HG03457 (cell line): ENCODE measurements around the gene HUNK.
"Not testable (repeated sequence)": the region's sequence is repeated elsewhere in the genome, so short reads cannot be mapped to it uniquely, and the experiment has no call there.

Source experiments
- ATAC-seq: cut with Tn5 transposase; IDR thresholded peaks from one replicate; pipeline ENCODE4 v1.9.1; 2021; ENCODE audit warnings: moderate number of reproducible peaks; ENCODE audit not compliant: unreplicated experiment

HUNK gene

DNA sequence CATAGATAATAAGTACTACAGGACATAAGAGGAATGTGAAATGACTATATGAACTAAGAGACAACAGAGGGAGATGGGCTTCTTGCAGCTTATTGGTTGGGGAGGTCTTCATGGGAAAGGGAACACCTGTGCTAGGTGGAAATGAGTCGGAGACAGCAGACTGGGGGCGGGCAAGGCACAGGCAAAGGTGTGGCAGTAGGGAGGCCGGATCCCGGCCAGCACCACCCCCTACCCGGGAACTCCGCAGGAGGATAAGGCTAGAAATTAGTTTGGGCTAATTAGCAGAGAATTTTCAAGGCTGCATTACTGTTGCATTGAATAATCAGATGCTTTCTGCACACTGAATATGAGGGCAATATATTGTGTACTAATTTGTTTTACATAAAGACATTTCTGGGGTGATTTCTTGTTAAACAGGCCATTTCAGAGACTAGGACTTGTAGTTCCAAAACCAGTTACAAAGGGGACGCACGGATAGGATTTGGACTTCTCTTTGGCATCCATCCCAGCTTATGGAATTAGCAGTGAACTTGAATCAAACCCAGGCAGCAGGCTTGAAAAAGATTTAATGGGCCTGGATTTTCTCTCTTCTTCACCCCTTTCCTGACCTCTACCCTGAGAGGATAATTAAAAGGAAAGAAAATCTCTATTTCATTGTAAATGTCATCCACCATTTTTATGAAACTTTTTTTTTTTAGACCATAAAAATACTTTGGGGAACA is 2.2 kb upstream of the HUNK start:
- ATAC-seq: no peak

DNA sequence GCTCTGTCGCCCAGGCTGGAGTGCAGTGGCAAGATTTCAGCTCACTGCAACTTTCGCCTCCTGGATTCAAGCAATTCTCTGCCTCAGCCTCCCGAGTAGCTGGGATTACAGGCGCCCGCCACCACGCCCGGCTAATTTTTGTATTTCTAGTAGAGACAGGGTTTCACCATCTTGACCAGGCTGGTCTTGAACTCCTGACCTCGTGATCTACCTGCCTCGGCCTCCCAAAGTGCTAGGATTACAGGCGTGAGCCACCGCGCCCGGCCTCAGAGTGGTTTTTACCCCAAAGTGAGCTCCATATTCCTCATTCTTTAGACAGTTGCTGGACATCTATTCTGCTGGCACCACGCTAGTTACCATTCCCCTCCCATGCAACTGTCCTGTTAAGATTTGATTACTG is 1.4 kb upstream of the HUNK start:
- not testable (repeated sequence) for ATAC-seq

DNA sequence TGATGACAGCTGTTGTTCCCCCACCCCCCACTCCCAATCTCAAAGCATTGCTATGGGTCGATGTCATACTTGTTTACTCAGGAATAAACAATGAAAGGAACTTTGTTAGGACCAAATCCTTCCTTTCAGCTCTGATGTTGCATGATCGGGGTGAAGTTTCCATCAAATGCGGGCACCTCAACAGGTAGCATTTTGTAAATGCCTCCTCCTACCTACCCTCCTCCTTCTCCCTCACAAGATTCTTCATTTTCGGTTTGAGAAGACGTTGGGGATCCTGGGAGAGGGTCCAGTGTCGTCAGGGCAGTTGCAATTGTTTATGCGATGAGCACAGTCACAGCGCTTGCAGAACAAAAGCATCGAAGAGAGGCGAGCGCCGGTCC is 758 bp upstream of the HUNK start:
- ATAC-seq: no peak

DNA sequence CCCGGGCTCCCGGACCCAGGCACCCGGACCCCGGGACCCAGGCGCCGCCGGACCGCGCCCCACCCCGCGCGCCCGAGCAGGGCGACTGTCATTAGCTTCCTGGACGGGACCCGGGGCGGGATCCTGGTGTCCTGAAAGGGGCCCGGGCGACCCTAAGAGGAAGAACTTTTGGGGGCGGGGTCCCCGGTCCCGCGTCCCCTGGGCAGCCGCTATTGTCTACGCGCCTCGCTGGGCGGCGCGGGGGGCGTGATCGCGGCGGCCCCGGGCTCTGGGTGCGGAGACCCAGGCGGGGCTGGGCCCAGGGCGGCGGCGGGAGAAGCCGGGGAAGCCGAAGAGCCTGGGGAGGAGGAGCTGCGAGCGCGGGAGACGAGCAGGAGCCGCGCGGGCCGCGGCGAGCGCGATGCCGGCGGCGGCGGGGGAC is 465 bp downstream of the HUNK start:
- no peak for ATAC-seq

DNA sequence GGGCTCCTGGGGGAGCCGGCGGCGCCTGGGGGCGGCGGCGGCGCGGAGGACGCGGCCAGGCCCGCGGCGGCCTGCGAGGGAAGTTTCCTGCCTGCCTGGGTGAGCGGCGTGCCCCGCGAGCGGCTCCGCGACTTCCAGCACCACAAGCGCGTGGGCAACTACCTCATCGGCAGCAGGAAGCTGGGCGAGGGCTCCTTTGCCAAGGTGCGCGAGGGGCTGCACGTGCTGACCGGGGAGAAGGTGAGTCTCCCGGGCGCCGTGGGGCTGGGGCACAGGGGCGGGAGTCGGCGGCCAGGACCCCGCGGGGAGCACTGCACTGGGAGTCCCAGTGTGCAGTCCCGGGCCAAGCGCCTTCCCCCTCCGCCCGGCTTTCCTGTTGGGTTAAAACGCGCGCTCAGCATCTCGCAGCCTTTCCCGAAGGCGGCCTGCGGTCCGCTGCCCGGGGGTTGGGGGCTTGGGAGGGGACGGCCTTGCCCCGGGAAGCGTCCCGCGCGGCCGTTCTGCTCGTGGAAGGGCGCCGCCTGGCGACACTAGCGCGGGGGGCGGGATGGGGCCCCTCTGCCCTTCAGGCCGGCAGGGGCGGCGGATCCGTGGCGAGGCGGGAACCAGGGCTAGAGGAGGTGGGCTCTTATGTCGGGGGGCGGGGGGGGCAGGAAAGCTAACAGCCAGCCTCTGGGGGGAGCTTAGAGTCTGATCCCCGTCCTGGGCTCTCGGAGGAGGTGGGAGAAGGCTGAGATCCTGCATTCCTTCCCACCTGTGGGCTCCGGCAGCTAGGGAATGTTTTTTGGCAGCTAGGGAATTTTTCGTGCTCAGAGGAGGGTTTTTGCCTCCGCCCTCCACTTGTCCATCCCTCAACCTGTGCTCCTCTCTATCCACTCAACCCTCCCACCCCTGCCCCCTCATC is 1.1 kb downstream of the HUNK start:
- no peak for ATAC-seq

DNA sequence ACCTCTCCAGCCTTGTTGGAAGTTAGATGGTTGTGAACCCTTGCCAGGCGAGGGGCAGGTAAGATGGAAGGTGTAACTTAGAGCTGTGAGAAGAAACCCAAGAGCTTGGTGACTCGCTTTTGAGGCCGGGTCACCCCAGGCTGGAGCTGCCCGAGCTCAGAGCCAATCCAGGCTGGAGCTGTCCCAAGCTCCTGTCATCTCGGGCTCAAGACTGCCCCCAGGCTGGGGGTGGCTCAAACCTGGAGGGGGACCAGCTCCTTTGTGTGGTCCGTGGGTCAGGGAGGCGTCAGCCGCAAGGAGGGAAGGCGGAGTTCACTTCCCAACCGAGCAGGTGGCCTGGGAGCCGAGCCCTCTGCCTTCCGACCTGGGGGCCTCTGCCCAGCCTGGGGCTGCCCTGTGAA is 2.0 kb downstream of the HUNK start:
- ATAC-seq: no peak

DNA sequence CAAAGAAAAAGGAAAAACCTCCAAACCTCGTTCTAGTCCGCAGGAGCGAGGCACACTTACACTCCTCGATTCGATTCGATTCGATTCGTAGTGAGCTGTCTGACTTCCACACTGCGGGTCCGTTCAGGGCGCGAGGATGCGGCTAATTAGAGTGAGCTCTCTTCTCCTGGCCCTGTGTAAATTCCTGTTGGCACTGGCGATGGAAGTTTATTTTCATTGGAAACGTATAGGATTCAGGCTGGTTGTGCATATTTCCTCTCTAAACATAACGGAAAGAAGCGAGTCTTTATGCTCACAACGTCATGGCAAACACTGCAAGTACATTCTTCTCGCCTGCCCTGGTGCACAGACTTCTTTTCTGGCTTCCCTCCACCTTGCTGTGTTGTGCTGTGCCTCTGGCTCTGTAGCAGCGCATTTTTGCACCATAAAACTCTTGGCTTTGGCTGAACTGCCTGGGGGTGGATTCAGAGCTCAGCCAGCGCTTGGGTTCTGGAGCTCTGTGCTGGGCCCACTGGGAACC is 2.7 kb downstream of the HUNK start:
- no peak for ATAC-seq

DNA sequence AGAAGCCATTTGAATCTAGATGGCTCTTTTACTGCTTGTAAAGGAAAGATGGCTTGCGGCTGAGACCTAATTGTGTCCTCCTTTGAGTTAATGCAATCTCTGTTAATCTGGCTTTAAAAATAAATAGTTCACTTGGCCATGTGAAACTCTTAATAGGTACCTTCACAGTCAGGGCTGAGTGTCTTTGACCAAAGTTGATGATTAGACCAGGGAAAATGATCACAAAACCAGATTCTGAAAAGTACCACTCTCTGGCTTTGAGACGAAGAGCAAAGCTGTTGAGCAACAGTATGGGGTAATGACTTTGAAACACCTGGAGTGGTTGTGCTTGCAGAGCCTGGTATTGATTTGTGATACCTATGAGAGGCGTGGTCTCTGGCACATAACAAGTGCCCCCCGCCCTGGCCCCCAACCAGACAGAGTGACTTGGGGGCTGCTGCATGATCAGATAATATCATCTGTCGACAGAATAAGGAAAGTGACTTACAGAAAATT is 4.7 kb downstream of the HUNK start:
- ATAC-seq: no peak

DNA sequence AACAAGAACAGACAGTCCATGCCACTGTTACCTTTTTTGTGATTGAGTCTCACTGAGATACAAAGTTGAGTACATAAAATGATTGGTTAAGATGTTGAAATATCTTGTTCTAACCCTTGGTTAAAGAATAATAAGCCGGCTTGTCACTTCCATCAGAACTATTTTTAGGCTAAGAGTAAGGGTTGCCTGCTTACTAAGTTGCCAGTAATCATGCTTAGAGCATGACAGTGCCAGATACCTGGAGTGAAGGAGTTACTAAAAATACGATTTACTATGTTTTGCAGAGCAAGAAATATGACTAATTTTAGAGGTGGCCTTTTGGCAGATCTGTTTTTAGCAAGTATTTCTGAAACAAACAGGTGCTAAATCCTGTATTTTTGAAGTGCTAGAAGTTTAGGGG is 6.0 kb downstream of the HUNK start:
- ATAC-seq: no peak

DNA sequence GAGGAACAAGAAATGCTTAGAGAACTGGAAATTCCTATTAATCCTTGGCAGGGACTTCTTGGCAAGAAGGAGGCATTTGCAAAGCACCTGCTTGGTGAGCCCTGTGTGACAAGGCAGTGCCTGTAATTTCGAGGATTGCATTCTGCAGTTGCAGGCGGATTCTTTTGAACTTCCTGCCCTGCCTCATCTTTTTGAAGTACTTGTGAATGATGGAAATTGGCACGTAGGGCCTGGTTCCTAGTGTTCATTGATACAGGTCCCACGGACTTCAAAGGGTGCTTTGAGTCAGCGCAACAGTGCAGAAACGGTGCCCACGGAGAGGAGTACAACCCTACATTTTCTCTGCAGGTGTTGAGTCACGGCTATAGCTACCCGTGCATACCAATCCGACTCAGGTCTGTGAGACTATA is 6.4 kb downstream of the HUNK start:
- ATAC-seq: no peak

DNA sequence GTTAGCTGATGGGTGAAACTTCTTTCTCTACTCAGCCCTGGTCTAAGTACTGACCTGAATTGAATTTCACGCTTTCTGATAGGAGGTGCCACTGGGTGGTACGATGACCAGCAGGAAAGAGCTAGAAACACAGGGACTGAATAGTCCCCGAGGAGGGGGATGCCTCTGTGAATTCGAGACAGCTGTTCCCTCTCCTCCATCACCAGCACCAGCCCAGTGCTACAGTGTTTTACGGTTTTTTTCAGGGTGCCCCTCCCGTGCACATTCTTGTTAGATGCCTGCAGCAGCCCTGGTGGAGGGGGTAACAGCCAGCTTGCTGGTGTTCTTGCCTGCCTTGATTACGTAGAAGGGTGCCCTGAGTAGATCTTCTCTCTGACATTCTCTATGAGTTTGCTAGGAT is 7.1 kb downstream of the HUNK start:
- no peak for ATAC-seq

DNA sequence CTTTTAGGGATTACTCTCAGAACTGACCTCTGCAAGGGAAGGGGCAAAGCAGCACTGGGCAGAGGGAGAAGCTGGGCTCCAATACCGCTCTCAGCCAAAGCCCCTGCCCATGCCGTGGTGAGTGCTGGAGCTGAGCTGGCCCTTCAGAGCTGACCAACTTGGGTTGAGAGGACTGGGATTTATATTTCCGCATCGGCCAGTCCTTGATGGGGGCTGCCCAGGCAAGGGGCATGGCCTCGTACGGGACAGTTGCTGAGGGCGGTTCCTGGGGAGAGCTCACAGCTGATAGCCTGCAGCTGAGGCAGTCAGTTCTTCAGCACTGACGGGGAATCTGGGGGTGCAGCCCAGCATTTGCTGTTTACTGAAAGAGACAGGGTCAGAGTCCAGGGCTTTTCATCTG is 8.0 kb downstream of the HUNK start:
- ATAC-seq: no peak

DNA sequence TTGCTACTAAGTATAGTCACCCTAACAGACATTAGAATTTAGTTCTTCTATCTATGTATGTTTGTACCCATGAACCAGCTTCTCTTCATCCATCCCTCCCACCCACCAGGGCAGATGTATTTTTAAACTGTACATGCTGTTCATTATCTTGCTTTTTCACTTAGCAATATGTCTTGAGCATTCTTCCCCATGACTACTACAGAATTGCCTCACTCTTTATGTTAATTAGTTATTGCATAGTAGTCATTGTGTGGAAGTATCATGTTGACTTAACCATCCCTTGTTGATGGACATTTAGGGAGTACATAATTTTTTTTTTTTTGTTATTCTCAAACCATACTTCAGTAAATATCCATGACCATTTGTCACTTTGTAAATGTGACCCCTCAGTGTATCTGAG is 9.9 kb downstream of the HUNK start:
- ATAC-seq: no peak

DNA sequence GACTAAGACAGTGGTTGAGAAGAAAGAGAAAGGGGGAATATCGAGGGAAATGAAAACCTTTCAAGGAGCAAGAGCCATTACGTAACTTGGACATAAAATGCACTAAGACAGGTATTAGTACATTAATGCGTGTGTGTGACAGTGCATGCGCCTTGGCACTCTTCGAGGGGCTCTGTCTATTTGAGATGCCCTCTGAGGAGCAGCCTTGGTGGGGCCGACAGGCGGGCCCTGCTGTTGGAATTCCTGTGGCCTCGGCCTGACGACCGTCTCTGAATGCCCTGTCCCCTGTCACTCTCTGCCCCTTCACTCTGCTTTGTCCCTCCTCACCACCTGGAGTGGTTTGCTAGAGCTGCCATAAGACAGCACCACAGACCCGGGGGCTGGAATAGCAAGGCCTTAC is 12.3 kb downstream of the HUNK start:
- ATAC-seq: no peak

DNA sequence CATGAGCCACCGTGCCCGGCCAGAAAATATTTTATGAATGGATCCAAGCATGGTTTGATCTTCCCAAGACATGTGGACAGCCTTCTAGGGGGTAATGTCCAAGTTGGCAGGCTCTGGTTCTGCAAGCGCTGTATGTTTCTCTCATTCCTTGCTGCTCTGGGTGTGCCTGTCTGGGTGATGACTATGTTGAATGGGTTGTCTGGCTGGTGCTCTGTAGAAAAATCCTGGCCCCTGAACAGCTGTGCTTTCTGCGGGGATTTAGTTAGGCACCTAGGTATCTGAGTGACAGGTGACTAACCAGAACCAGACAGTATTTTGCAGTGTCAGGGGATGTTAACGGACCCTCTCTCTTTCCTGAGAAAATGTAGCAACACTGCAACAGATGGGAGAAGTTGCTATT is 14.1 kb downstream of the HUNK start:
- ATAC-seq: no peak

DNA sequence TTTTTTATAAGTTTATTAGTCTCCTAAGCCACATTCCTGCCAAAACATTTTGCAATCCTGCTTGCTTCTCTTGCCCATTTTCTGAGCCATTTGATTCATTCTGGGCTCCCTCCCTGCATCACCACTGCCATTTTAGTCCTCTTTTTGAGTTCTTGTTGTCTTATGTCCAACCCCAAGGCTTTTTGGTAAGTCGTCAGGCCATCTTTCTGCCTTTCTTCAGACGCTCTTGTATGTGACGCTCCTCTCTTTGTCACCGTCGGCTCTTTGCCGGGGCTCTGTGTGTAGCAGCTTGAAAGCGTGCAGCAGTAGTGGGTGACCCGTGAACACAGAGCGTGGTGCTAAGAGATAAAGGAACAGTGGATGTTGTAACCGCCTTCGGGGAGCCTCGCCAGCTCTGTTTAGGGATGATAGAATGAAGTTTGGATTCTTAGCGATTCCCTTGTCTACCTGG is 14.6 kb downstream of the HUNK start:
- no peak for ATAC-seq

DNA sequence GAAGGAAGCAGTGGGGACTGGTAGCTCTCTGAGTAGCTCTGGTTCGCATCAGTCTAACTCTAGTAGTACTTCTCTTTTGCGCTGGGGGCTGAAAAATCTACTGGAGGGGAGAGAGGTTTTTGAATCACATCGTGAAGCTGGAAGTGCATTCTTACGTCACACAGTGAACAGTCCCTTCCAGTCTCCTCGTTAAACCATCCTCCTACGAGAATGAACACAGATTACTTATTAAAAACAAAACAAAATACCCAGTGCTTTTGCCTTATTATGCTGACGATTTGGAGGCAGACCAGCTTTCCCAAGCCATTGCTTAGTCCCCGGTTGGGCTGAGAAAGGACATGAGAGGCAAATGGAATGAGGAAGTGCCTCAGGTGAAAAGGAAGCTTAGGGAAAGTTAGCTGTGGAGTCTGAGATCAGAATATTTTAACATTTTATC is 16.1 kb downstream of the HUNK start:
- ATAC-seq: no peak

DNA sequence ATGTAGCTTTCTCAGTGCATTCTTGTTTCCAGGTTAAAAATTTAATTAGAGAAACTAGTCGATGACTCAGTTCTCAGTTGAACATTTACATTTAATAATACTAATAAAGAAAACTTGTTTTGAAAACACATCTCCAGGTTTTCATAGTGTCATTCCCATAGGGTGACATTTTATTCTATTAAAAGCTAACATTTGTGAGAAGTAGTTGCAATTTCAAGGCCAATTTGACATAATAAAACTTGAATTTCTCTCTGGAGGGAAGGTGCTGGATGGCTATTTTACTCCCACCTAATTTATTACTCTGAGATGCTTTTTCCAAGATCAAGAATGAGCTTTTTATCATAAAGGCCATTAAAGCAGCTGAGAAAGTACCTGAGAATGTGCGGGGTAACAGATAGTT is 16.6 kb downstream of the HUNK start:
- ATAC-seq: no peak

DNA sequence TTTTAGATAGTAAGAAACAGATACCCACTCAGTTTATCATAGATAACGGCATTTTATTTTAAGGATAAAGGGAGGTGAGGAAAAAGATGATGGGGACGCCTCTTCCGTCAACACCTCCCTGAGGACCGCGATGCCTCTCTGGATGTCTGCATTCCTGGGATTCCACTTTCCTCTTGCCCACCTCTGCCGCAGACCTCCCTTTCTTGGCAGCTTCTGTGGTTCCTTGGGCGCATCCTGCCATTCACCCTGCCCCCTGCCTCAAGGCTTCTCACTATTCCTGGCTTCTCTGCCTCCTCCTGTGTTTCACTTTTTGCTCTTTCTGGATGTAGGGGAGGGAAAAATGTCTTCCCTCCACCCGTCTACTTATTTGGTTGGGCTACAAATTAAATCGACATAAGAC is 19.9 kb downstream of the HUNK start:
- ATAC-seq: no peak

DNA sequence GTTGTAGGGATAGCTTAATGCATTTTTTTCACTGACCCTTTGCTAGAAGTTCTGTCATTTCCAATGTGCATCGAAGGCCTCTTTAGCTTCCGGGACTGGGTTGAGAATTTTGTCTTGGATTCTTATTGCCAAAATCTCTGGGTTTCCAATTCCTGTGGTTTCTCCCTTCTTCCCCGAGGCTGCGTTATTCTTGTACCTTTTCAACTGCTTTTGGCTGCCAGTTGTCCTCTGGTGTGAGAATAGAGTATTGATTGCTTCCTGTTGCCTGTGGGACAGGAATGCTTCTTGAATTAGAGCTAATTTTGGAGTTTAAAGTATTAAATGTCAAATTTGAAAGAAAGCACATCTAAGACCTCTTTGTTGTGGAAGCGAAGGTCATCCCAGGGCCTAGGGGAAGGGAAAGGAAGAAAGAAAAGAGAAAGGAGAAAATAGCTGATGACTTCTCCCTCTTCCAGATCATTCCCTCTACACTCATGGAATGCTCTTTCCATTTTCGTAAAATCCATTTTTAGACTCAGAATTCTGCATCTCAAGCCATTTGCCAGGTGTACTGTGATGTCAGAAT is 21.1 kb downstream of the HUNK start:
- no peak for ATAC-seq

DNA sequence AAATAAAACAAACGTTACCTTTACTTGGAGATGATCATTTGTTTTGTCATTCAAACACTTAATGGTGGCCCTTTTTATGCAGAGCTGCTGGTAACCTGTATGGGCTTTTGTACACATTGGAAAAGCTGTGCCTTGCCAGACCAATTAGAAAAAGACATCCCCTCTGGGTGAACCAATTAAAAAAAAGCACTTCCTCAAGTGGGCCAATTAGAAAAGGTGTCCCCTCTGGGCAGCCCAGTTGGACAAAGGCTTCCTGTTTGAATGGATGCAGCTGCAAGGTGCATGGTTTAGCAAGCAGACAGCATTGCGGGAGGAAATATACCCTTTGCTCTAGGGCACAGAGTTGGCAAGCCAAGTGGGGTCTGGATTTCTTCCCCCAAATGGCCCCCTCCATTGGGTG is 21.6 kb downstream of the HUNK start:
- ATAC-seq: no peak
